ENCODE data around the gene POLK. TPM values are rescaled to one million over a fixed set of nuclear protein-coding genes. Genes with fewer than 3 reads are reported as not detected.
A peak's percentile ranks its signal among the peaks of the same experiment; 100 is the strongest.
"Not testable (repeated sequence)": the region's sequence is repeated elsewhere in the genome, so short reads cannot be mapped to it uniquely, and the experiment has no call there.

The POLK gene
- total RNA-seq, 1 donor from 2014 or later = 41.4 TPM

GRCh38 chr5:75560655-75561054 is 49.0 kb downstream of the POLK start:
- not testable (repeated sequence) for DNase-seq (ENCODE audit: low spot score); H3K27ac Mint-ChIP-seq; H3K27me3 Mint-ChIP-seq (ENCODE audit: low read depth); H3K4me3 Mint-ChIP-seq (ENCODE audit: low read depth)
- peaks cover 60% of the 10 kb centered on the region for H3K9me3 Mint-ChIP-seq
- peaks cover 14% of the 10 kb centered on the region for H3K4me1 Mint-ChIP-seq (ENCODE audit: low read depth)
- intact Hi-C loops (cut with micrococcal nuclease) = loop anchor here (10.0 kb wide), 1 partner anchor 984 kb away; no protein-coding TSS in a partner anchor
- H3K36me3 Mint-ChIP-seq (ENCODE audit: low read depth) = peaks cover 88% of the 10 kb centered on the region

- Mint-ChIP-seq H3K4me1 (ENCODE audit: low read depth) (peaks cover 40% of the 10 kb centered on the region), H3K4me3 (ENCODE audit: low read depth) (peak overlapping the region; percentile 20), H3K27ac (peak overlapping the region; percentile 95), H3K36me3 (ENCODE audit: low read depth) (peaks cover 69% of the 10 kb centered on the region), H3K9me3 (peaks cover 42% of the 10 kb centered on the region)
- DNase-seq (ENCODE audit: low spot score); H3K27me3 Mint-ChIP-seq (ENCODE audit: low read depth): not testable (repeated sequence)
- intact Hi-C loops (cut with micrococcal nuclease) = loop anchor here (2.0 to 10.0 kb wide), 7 partner anchors 151 to 979 kb away; partner anchors contain the start of genes ANKRD31, GCNT4, HMGCR and IQGAP2
These were observed 54.5 kb downstream of the POLK start for GRCh38 chr5:75565991-75566709.

- Mint-ChIP-seq H3K27ac (peak overlapping the region; percentile 96), H3K36me3 (ENCODE audit: low read depth) (peaks cover 66% of the 10 kb centered on the region), H3K27me3 (ENCODE audit: low read depth) (no peaks in the 10 kb centered on the region), H3K9me3 (peaks cover 36% of the 10 kb centered on the region), H3K4me3 (ENCODE audit: low read depth) (peak overlapping the region; percentile 20), H3K4me1 (ENCODE audit: low read depth) (peaks cover 43% of the 10 kb centered on the region)
- intact Hi-C loops (cut with micrococcal nuclease) = loop anchor here (1.0 to 10.0 kb wide), 12 partner anchors 43 to 978 kb away; partner anchors contain the start of genes ANKRD31, CERT1, GCNT4 and HMGCR
- DNase-seq (ENCODE audit: low spot score) = peak; percentile 30
These were observed 55.1 kb downstream of the POLK start for GRCh38 chr5:75566710-75567309.

- Mint-ChIP-seq H3K36me3 (ENCODE audit: low read depth) (peaks cover 62% of the 10 kb centered on the region), H3K27ac (peak overlapping the region; percentile 96), H3K4me3 (ENCODE audit: low read depth) (peak overlapping the region; percentile 67), H3K27me3 (ENCODE audit: low read depth) (no peaks in the 10 kb centered on the region), H3K9me3 (peaks cover 27% of the 10 kb centered on the region), H3K4me1 (ENCODE audit: low read depth) (peaks cover 41% of the 10 kb centered on the region)
- DNase-seq (ENCODE audit: low spot score) = no peak
- intact Hi-C loops (cut with micrococcal nuclease) = loop anchor here (1.0 to 10.0 kb wide), 12 partner anchors 43 to 977 kb away; partner anchors contain the start of genes ANKRD31, CERT1, GCNT4 and HMGCR
These were observed 56.0 kb downstream of the POLK start for GRCh38 chr5:75567710-75568109.

- H3K9me3 Mint-ChIP-seq = peaks cover 22% of the 10 kb centered on the region
- H3K27ac Mint-ChIP-seq = peak overlapping the region; percentile 96
- peaks cover 61% of the 10 kb centered on the region for H3K36me3 Mint-ChIP-seq (ENCODE audit: low read depth)
- H3K4me1 Mint-ChIP-seq (ENCODE audit: low read depth) = peaks cover 41% of the 10 kb centered on the region
- intact Hi-C loops (cut with micrococcal nuclease) = loop anchor here (5.0 to 10.0 kb wide), 5 partner anchors 149 to 977 kb away; partner anchors contain the start of genes ANKRD31, IQGAP2 and POC5
- no peak overlapping the region for H3K4me3 Mint-ChIP-seq (ENCODE audit: low read depth)
- DNase-seq (ENCODE audit: low spot score) = no peak
- no peaks in the 10 kb centered on the region for H3K27me3 Mint-ChIP-seq (ENCODE audit: low read depth)
These were observed 56.5 kb downstream of the POLK start for GRCh38 chr5:75568202-75568601.

- Mint-ChIP-seq H3K9me3 (no peaks in the 10 kb centered on the region), H3K27ac (no peak overlapping the region), H3K36me3 (ENCODE audit: low read depth) (peaks cover 44% of the 10 kb centered on the region), H3K4me3 (ENCODE audit: low read depth) (no peak overlapping the region), H3K27me3 (ENCODE audit: low read depth) (no peaks in the 10 kb centered on the region), H3K4me1 (ENCODE audit: low read depth) (peaks cover 38% of the 10 kb centered on the region)
- DNase-seq (ENCODE audit: low spot score) = no peak
- intact Hi-C loops (cut with micrococcal nuclease) = no loop called here
These were observed 59.9 kb downstream of the POLK start for GRCh38 chr5:75571547-75571946.

- peaks cover 52% of the 10 kb centered on the region for H3K36me3 Mint-ChIP-seq (ENCODE audit: low read depth)
- DNase-seq (ENCODE audit: low spot score) = no peak
- intact Hi-C loops (cut with micrococcal nuclease) = no loop called here
- H3K4me1 Mint-ChIP-seq (ENCODE audit: low read depth) = peaks cover 14% of the 10 kb centered on the region
- H3K4me3 Mint-ChIP-seq (ENCODE audit: low read depth) = no peak overlapping the region
- no peaks in the 10 kb centered on the region for H3K9me3 Mint-ChIP-seq
- peak overlapping the region; percentile 60 for H3K27ac Mint-ChIP-seq
- H3K27me3 Mint-ChIP-seq (ENCODE audit: low read depth) = no peaks in the 10 kb centered on the region
These were observed 63.1 kb downstream of the POLK start for GRCh38 chr5:75574791-75575190.

GRCh38 chr5:75578280-75578679 is 66.6 kb downstream of the POLK start:
- H3K4me1 Mint-ChIP-seq (ENCODE audit: low read depth) = peaks cover 11% of the 10 kb centered on the region
- H3K9me3 Mint-ChIP-seq; intact Hi-C loops (cut with micrococcal nuclease); H3K27me3 Mint-ChIP-seq (ENCODE audit: low read depth); DNase-seq (ENCODE audit: low spot score); H3K27ac Mint-ChIP-seq; H3K4me3 Mint-ChIP-seq (ENCODE audit: low read depth): not testable (repeated sequence)
- H3K36me3 Mint-ChIP-seq (ENCODE audit: low read depth) = peaks cover 36% of the 10 kb centered on the region

- Mint-ChIP-seq H3K4me3 (ENCODE audit: low read depth) (no peak overlapping the region), H3K9me3 (no peaks in the 10 kb centered on the region), H3K36me3 (ENCODE audit: low read depth) (peaks cover 25% of the 10 kb centered on the region), H3K27ac (no peak overlapping the region), H3K4me1 (ENCODE audit: low read depth) (peaks cover 3% of the 10 kb centered on the region), H3K27me3 (ENCODE audit: low read depth) (no peaks in the 10 kb centered on the region)
- intact Hi-C loops (cut with micrococcal nuclease) = no loop called here
- no peak for DNase-seq (ENCODE audit: low spot score)
These were observed 73.0 kb downstream of the POLK start for GRCh38 chr5:75584641-75585040.

- H3K27ac Mint-ChIP-seq = no peak overlapping the region
- H3K4me1 Mint-ChIP-seq (ENCODE audit: low read depth) = no peaks in the 10 kb centered on the region
- H3K4me3 Mint-ChIP-seq (ENCODE audit: low read depth) = no peak overlapping the region
- no peaks in the 10 kb centered on the region for H3K9me3 Mint-ChIP-seq
- H3K36me3 Mint-ChIP-seq (ENCODE audit: low read depth) = peaks cover 45% of the 10 kb centered on the region
- no peak for DNase-seq (ENCODE audit: low spot score)
- intact Hi-C loops (cut with micrococcal nuclease) = no loop called here
- no peaks in the 10 kb centered on the region for H3K27me3 Mint-ChIP-seq (ENCODE audit: low read depth)
These were observed 77.0 kb downstream of the POLK start for GRCh38 chr5:75588666-75589065.

GRCh38 chr5:75600535-75600934 is 88.8 kb downstream of the POLK start:
- Mint-ChIP-seq H3K36me3 (ENCODE audit: low read depth) (peaks cover 57% of the 10 kb centered on the region), H3K27ac (no peak overlapping the region), H3K9me3 (no peaks in the 10 kb centered on the region), H3K27me3 (ENCODE audit: low read depth) (no peaks in the 10 kb centered on the region), H3K4me1 (ENCODE audit: low read depth) (peaks cover 36% of the 10 kb centered on the region), H3K4me3 (ENCODE audit: low read depth) (no peak overlapping the region)
- no peak for DNase-seq (ENCODE audit: low spot score)
- intact Hi-C loops (cut with micrococcal nuclease) = no loop called here

GRCh38 chr5:75601567-75601966 is 89.9 kb downstream of the POLK start:
- intact Hi-C loops (cut with micrococcal nuclease) = no loop called here
- H3K4me1 Mint-ChIP-seq (ENCODE audit: low read depth) = peaks cover 36% of the 10 kb centered on the region
- DNase-seq (ENCODE audit: low spot score) = no peak

GRCh38 chr5:75601996-75602395 is 90.3 kb downstream of the POLK start:
- Mint-ChIP-seq H3K27ac (no peak overlapping the region), H3K27me3 (ENCODE audit: low read depth) (no peaks in the 10 kb centered on the region), H3K9me3 (no peaks in the 10 kb centered on the region), H3K4me1 (ENCODE audit: low read depth) (peaks cover 38% of the 10 kb centered on the region), H3K36me3 (ENCODE audit: low read depth) (peaks cover 50% of the 10 kb centered on the region), H3K4me3 (ENCODE audit: low read depth) (no peak overlapping the region)
- intact Hi-C loops (cut with micrococcal nuclease) = no loop called here
- DNase-seq (ENCODE audit: low spot score) = no peak

More at GRCh38 chr5:75601567-75601966, 89.9 kb downstream of the POLK start:
- Mint-ChIP-seq H3K36me3 (ENCODE audit: low read depth) (peaks cover 51% of the 10 kb centered on the region), H3K9me3 (no peaks in the 10 kb centered on the region), H3K27me3 (ENCODE audit: low read depth) (no peaks in the 10 kb centered on the region), H3K27ac (no peak overlapping the region), H3K4me3 (ENCODE audit: low read depth) (no peak overlapping the region)

Data from activated T-helper 2 cell treated with anti-CD3 and anti-CD28 coated beads, Interferon-gamma antibody, Interleukin-2, Interleukin-4, amounts not matched to agents 10 μg/mL and 5 μg/mL and 100 μg/mL, durations not matched to agents 14 hours and 24 hours and 36 hours (primary cell).